OCI-LY1 (cell line): ENCODE measurements around the gene GLDN.
"Not testable (repeated sequence)": the region's sequence is repeated elsewhere in the genome, so short reads cannot be mapped to it uniquely, and the experiment has no call there.

Experiments used
- H2AFZ ChIP-seq: fragments of 200-600 bp; sonication (generic), shearing (Covaris generic); 2 replicates; pipeline ENCODE4 v1.6.0; 2014; ENCODE audit warnings: antibody characterized with exemption, mild to moderate bottlenecking, low read length
- H3F3A ChIP-seq: fragments of 200-600 bp; sonication (generic), shearing (Covaris generic); 2 replicates; pipeline ENCODE4 v1.6.0; 2014; ENCODE audit warnings: mild to moderate bottlenecking, antibody characterized with exemption, low read length, moderate library complexity; ENCODE audit not compliant: insufficient read depth
- H3K27ac ChIP-seq: fragments of 200-600 bp; sonication (generic); 2 replicates; pipeline ENCODE4 v1.5.1; 2014; ENCODE audit warnings: low read length, mixed run types, mild to moderate bottlenecking, low read depth; ENCODE audit not compliant: poor library complexity, severe bottlenecking
- H3K27me3 ChIP-seq: fragments of 200-600 bp; sonication (generic); 2 replicates; pipeline ENCODE4 v1.6.0; 2014; ENCODE audit warnings: antibody characterized with exemption, mild to moderate bottlenecking, low read length, moderate library complexity; ENCODE audit not compliant: insufficient read depth
- H3K36me3 ChIP-seq: fragments of 200-600 bp; sonication (generic); 2 replicates; pipeline ENCODE4 v1.6.1; 2014; ENCODE audit warnings: mild to moderate bottlenecking, antibody characterized with exemption, low read length, moderate library complexity, mixed read lengths; ENCODE audit not compliant: insufficient read depth
- H3K4me1 ChIP-seq: fragments of 200-600 bp; sonication (generic); 2 replicates; pipeline ENCODE4 v1.5.1; 2014; ENCODE audit warnings: mild to moderate bottlenecking, low read length, moderate library complexity; ENCODE audit not compliant: insufficient read depth, severe bottlenecking
- H3K4me2 ChIP-seq: fragments of 200-600 bp; sonication (generic), shearing (Covaris generic); 2 replicates; pipeline ENCODE4 v1.6.1; 2014; ENCODE audit warnings: low read length
- H3K4me3 ChIP-seq: fragments of 200-600 bp; sonication (generic); 2 replicates; pipeline ENCODE4 v1.5.1; 2014; ENCODE audit warnings: low read length, low read depth, mild to moderate bottlenecking, mixed read lengths; ENCODE audit not compliant: poor library complexity, severe bottlenecking
- H3K79me2 ChIP-seq: fragments of 200-600 bp; shearing (Covaris generic); 2 replicates; pipeline ENCODE4 v1.6.1; 2016; ENCODE audit warnings: mixed run types, low read length, mixed read lengths; ENCODE audit not compliant: insufficient read depth
- H3K9ac ChIP-seq: fragments of 200-600 bp; sonication (generic), shearing (Covaris generic); 2 replicates; pipeline ENCODE4 v1.6.1; 2014; ENCODE audit warnings: mild to moderate bottlenecking, low read length, mixed read lengths
- H3K9me2 ChIP-seq: fragments of 200-600 bp; sonication (generic), shearing (Covaris generic); 2 replicates; pipeline ENCODE4 v1.6.1; 2014; ENCODE audit warnings: low read depth, mild to moderate bottlenecking, low read length, mixed read lengths
- H3K9me3 ChIP-seq: fragments of 200-600 bp; shearing (Covaris generic); 2 replicates; pipeline ENCODE4 v1.6.1; 2014; ENCODE audit warnings: low read length, mixed read lengths
- H4K20me1 ChIP-seq: fragments of 200-600 bp; sonication (generic), shearing (Covaris generic); 2 replicates; pipeline ENCODE4 v1.6.0; 2016; ENCODE audit warnings: mild to moderate bottlenecking, low read length; ENCODE audit not compliant: insufficient read depth
- EZH2 ChIP-seq: fragments of 200-600 bp; sonication (generic), shearing (Covaris generic); IDR thresholded peaks from 2 replicates; pipeline ENCODE4 v1.8.0; 2017; ENCODE audit warnings: borderline replicate concordance, mixed run types, mild to moderate bottlenecking, antibody characterized with exemption, low read length, moderate library complexity, mixed read lengths
- TF ChIP-seq, protein P1 (sequence below): fragments of 200-600 bp; sonication (generic), shearing (Covaris generic); IDR thresholded peaks from 2 replicates; pipeline ENCODE4 v1.5.1; 2017; ENCODE audit warnings: mild to moderate bottlenecking, antibody characterized with exemption, low read length, moderate library complexity, mixed read lengths

GLDN gene

DNA sequence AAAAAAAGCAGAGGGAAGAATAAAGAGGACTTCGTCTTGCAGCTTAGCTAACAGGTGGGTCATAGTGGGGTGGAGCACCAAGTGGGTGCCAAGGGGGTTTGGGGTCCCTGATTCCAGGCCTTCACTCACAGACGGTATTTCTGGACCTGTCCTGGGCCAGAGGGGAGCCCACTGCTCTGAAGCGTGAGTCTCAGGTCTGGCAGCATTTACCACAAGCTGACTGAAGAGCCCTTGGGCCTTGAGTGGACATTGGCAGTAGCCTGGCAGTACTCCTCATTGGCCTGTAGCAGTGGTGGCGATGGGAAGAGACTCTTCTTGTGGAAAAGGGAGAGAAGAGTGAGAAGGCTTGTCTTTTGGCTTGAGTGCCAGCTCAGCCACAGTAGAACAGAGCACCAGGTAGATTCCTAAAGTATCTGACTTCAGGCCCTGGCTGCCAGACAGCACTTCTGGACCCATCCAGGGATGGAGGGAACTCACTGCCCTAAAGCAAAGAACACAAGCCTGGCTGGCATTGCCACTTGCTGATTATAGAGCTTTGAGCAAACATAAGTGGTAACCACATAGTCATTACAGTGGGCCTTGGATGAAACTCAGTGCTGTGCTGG lies 72.9 kb downstream of the GLDN start:
- Histone ChIP-seq H3K79me2 (no peaks in the 10 kb centered on the region), H3K27me3 (no peaks in the 10 kb centered on the region), H3K4me3 (no peak overlapping the region), H3F3A (no peaks in the 10 kb centered on the region), H3K9me3 (no peaks in the 10 kb centered on the region), H3K4me1 (no peaks in the 10 kb centered on the region), H3K27ac (no peak overlapping the region), H3K36me3 (no peaks in the 10 kb centered on the region), H4K20me1 (no peaks in the 10 kb centered on the region), H3K4me2 (no peak overlapping the region), H2AFZ (no peak overlapping the region), H3K9me2 (no peaks in the 10 kb centered on the region), H3K9ac (no peak overlapping the region)
- TF ChIP-seq, protein P1, sequence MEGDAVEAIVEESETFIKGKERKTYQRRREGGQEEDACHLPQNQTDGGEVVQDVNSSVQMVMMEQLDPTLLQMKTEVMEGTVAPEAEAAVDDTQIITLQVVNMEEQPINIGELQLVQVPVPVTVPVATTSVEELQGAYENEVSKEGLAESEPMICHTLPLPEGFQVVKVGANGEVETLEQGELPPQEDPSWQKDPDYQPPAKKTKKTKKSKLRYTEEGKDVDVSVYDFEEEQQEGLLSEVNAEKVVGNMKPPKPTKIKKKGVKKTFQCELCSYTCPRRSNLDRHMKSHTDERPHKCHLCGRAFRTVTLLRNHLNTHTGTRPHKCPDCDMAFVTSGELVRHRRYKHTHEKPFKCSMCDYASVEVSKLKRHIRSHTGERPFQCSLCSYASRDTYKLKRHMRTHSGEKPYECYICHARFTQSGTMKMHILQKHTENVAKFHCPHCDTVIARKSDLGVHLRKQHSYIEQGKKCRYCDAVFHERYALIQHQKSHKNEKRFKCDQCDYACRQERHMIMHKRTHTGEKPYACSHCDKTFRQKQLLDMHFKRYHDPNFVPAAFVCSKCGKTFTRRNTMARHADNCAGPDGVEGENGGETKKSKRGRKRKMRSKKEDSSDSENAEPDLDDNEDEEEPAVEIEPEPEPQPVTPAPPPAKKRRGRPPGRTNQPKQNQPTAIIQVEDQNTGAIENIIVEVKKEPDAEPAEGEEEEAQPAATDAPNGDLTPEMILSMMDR = no peak
- no peak for TF ChIP-seq EZH2

DNA sequence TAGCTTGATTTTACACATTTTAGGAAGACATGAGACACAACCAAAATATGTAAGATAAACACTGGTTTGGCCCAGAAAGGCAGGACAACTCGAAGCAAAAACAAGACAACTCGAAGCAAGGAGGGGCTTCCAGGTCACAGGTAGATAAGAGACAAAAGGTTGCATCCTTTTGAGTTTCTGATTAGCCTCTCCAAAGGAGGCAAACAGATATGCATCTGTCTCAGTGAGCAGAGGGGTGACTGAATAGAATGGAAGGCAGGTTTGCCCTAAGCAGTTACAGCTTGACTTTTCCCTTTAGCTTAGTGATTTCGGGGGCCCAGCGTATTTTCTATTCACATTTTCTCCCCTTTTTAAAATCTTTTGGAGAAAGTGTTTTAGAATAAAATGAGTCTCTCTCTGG lies 74.7 kb downstream of the GLDN start:
- Histone ChIP-seq H4K20me1 (no peaks in the 10 kb centered on the region), H3K9me2 (no peaks in the 10 kb centered on the region), H3K9ac (no peak overlapping the region), H3K4me3 (no peak overlapping the region), H3K36me3 (no peaks in the 10 kb centered on the region), H3K27ac (no peak overlapping the region), H3K4me2 (no peak overlapping the region), H3K79me2 (no peaks in the 10 kb centered on the region), H2AFZ (no peak overlapping the region), H3K9me3 (no peaks in the 10 kb centered on the region), H3K4me1 (no peaks in the 10 kb centered on the region), H3K27me3 (no peaks in the 10 kb centered on the region), H3F3A (no peaks in the 10 kb centered on the region)
- no peak for TF ChIP-seq EZH2
- TF ChIP-seq, protein P1 = no peak

DNA sequence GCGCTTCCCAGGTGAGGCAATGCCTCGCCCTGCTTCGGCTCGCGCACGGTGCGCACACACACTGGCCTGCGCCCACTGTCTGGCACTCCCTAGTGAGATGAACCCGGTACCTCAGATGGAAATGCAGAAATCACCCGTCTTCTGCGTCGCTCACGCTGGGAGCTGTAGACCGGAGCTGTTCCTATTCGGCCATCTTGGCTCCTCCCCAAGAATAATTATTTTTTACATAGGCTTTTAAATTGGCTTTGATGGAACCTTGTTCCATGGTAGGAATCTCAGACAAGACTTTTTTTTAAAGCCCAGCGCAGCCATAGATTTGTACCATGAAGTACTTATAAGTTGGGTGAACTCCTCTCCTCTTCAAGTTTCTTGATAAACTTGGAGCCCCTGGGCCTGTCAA lies 81.6 kb downstream of the GLDN start:
- not testable (repeated sequence) for H3K9me2 ChIP-seq, H3K27me3 ChIP-seq, H3K4me1 ChIP-seq, H3K27ac ChIP-seq, H4K20me1 ChIP-seq, H3K4me3 ChIP-seq, H3K36me3 ChIP-seq, H2AFZ ChIP-seq, H3K9me3 ChIP-seq, H3F3A ChIP-seq, H3K79me2 ChIP-seq, H3K9ac ChIP-seq, H3K4me2 ChIP-seq

DNA sequence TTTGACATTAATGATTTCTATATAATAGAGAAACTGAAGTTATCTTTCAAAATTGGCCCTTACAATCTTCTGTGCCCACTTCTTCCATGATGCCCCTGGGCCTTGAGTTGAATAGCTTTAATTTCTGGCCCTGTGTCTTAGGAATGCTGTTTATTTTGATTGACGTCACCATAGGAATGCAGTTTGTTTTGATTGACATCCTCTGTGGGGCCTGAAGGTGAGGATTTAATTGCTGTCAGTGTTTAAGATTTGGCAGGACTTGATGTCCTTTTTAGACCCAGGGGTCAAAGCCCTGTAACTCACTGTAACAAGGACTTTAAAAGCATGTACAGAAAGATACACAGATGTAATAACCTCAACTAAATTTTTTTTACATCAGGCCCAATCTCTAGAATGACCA lies 83.3 kb downstream of the GLDN start:
- Histone ChIP-seq H3K4me1 (no peaks in the 10 kb centered on the region), H3K4me2 (no peak overlapping the region), H3K9ac (no peak overlapping the region), H3F3A (no peaks in the 10 kb centered on the region), H3K27ac (no peak overlapping the region), H3K9me2 (no peaks in the 10 kb centered on the region), H3K4me3 (no peak overlapping the region), H4K20me1 (no peaks in the 10 kb centered on the region), H3K79me2 (no peaks in the 10 kb centered on the region), H3K36me3 (no peaks in the 10 kb centered on the region), H2AFZ (no peak overlapping the region), H3K9me3 (no peaks in the 10 kb centered on the region), H3K27me3 (no peaks in the 10 kb centered on the region)
- TF ChIP-seq EZH2 = no peak
- TF ChIP-seq, protein P1 = no peak
